Stomach (tissue), 9 donors: ENCODE results near the gene TADA2B. TPM values are rescaled to one million over a fixed set of nuclear protein-coding genes. Genes with fewer than 3 reads are reported as not detected.

Experiments
- DNase-seq, 2 donors: peaks; one replicate each; pipeline versions ENCODE4 v3.0.0 to v3.0.0-alpha.2; 2013 to 2019
- H3K27ac ChIP-seq, 5 donors: fragments of 200-600 bp in 4 of 5; sonication (generic) in 4 of 5; one replicate each; pipeline ENCODE4 v1.5.1; 2013 to 2019; ENCODE audit warnings: mild to moderate bottlenecking in 1 of 5, moderate library complexity in 1 of 5
- H3K27me3 ChIP-seq, 3 donors: fragments of 200-600 bp; sonication (generic); one replicate each; pipeline ENCODE4 v1.5.1; 2017 to 2019; ENCODE audit warnings: mixed run types in 1 of 3
- H3K36me3 ChIP-seq, 4 donors: fragments of 200-600 bp; sonication (generic); 1 replicate in 3 of 4; 2 replicates in 1 of 4; pipeline ENCODE4 v1.5.1; 2016 to 2019
- H3K4me1 ChIP-seq, 4 donors: fragments of 200-600 bp; sonication (generic); one replicate each; pipeline ENCODE4 v1.5.1; 2016 to 2019
- H3K4me3 ChIP-seq, 4 donors: fragments of 200-600 bp; sonication (generic) in 3 of 4; one replicate each; pipeline ENCODE4 v1.5.1; 2016 to 2019; ENCODE audit warnings: mild to moderate bottlenecking in 1 of 4
- H3K9me3 ChIP-seq, 4 donors: fragments of 200-600 bp; sonication (generic); one replicate each; pipeline ENCODE4 v1.5.1; 2016 to 2019
- CTCF ChIP-seq, 7 experiments: fragments of 450-650 bp in 4 of 7; fragments of 200-600 bp in 3 of 7; sonication (generic) in 3 of 7; IDR thresholded peaks; one replicate each; pipeline ENCODE4 v1.5.1; 2016 to 2019; ENCODE audit warnings: antibody characterized with exemption in 7 of 7, control low read depth in 2 of 7, mild to moderate bottlenecking in 1 of 7
- EP300 ChIP-seq: sonication (generic); formaldehyde crosslinking; IDR thresholded peaks from one replicate; pipeline ENCODE4 v1.6.1; 2017; ENCODE audit warnings: antibody characterized with exemption
- POLR2A ChIP-seq, 4 donors: fragments of 450-650 bp; IDR thresholded peaks; one replicate each; pipeline ENCODE4 v1.6.1; 2016; ENCODE audit warnings: antibody characterized with exemption in 4 of 4, control low read depth in 2 of 4, mild to moderate bottlenecking in 1 of 4, moderate library complexity in 1 of 4
- POLR2AphosphoS5 ChIP-seq, 3 donors: sonication (generic); formaldehyde crosslinking; IDR thresholded peaks; one replicate each; pipeline ENCODE4 v1.6.1; 2016; ENCODE audit warnings: antibody characterized with exemption in 3 of 3
- WGBS, 5 donors: extraction: QIAGEN DNeasy Blood & Tissue Kit in 3 of 5; methylation state at CpG; one replicate each; pipeline versions ENCODE4 v1.1.5 to v1.1.7; 2013 to 2018; 5-methylcytosine and 5-hydroxymethylcytosine counted together
- intact Hi-C: fragments of 100-400 bp; cut with DNase I; formaldehyde crosslinking; loops from one replicate; pipeline ENCODE4 v1.15.1; 2023; ENCODE audit warnings: low total_unique reads
- polyA plus RNA-seq, 3 donors: library from polyadenylated mRNA; stranded (reverse); fragments of 200-250 nt; gene quantifications; one replicate each; pipeline ENCODE4 v1.2.3, GENCODE V29; 2013
- total RNA-seq, 5 donors: library from RNA; depleted of rRNA; stranded (reverse); fragments of >200 nt; gene quantifications; one replicate each; pipeline versions ENCODE4 v1.1.0 to v1.2.3, GENCODE V29; 2014 to 2016
- donor health status: healthy with polysubstance abuse.
- donor health status: Bipolar disorder and iron deficiency.
- donor health status: healthy.

TADA2B gene
- total and polyA plus RNA-seq, 8 donors, result 1.2 to 73.7 (median 16.1) TPM

DNA sequence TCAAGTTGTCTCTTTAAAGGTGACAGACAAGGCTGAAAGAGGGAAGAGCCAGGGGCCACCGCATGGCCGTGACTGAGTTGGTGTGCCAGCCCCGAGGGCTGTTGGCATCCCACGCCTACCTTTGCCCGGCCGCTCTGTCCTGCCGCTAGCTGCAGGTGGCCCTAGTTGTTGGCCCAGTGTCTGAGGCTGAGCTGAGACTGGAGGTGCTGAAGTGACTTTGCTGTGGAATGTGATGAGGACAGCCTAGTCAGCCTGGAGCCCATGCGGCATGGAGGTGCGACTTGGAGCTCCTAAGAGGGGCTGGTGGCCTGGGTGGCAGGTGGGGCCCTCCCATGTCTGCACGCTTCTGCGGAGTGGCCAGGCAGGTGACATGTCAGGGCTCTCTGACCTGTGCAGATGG lies 6.6 kb downstream of the TADA2B start:
- DNase-seq, result no peak
- no peak overlapping the region for H3K4me3 ChIP-seq
- H3K27me3 ChIP-seq, result no peaks in the 10 kb centered on the region
- TF ChIP-seq POLR2A (IDR thresholded peaks at IDR 0.05) (no peak), POLR2AphosphoS5 (IDR thresholded peaks at IDR 0.05) (no peak), EP300 (no peak), CTCF (IDR thresholded peaks at IDR 0.05) (no peak)
- peaks cover 50 to 92% (median 77%) of the 10 kb centered on the region in 4 donors for H3K4me1 ChIP-seq
- intact Hi-C loops, result loop anchor here (10.0 kb wide), 1 partner anchor 65 kb away; no protein-coding TSS in a partner anchor
- peaks cover 13 to 30% (median 22%) of the 10 kb centered on the region in 4 donors for H3K36me3 ChIP-seq
- WGBS, 5 donors, result 81 to 89% (median 83%) methylated on average over 5 to 11 of the region's 11 CpGs
- no peaks in the 10 kb centered on the region for H3K9me3 ChIP-seq
- H3K27ac ChIP-seq, result peak overlapping the region in 3 of 5 donors; percentile 7 to 67 (median 28)

- TF ChIP-seq POLR2AphosphoS5 (IDR thresholded peaks at IDR 0.05) (no peak), POLR2A (IDR thresholded peaks at IDR 0.05) (no peak)
- Histone ChIP-seq H3K36me3 (peaks cover 20 to 39% (median 31%) of the 10 kb centered on the region in 4 donors), H3K27ac (peak overlapping the region; percentile 7 to 67 (median 28)), H3K27me3 (no peaks in the 10 kb centered on the region), H3K9me3 (no peaks in the 10 kb centered on the region), H3K4me1 (peaks cover 41 to 83% (median 68%) of the 10 kb centered on the region in 4 donors), H3K4me3 (peak overlapping the region in 1 of 4 donors; percentile 1)
- DNase-seq, result peak in 1 of 2 donors; percentile 54
- intact Hi-C loops, result no loop called here
- WGBS, 5 donors, result 38 to 69% (median 57%) methylated on average over 18 to 36 of the region's 36 CpGs
Observed at GRCh38 chr4:7050481-7051143, 7.4 kb downstream of the TADA2B start.

DNA sequence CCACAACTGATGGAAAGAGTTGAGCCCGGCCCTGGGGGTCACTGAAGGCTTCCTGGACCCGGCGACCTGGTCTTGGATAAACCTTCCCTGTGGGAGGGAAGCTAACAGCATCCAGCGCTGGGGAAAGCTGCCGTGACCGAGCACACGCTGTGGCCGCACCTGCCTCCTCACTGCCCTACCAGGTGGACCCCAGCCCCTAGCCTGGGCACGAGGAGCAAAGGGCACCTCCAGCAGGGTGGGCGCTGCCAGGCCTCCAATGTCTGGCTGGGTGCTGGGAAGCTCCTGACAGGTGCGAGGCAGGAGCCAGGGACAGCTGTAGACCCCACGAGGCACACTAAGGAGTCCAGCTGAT lies 7.9 kb downstream of the TADA2B start:
- no peak for DNase-seq
- Histone ChIP-seq H3K4me1 (peaks cover 36 to 78% (median 63%) of the 10 kb centered on the region in 4 donors), H3K9me3 (no peaks in the 10 kb centered on the region), H3K27me3 (no peaks in the 10 kb centered on the region), H3K4me3 (no peak overlapping the region), H3K27ac (peak overlapping the region in 2 of 5 donors; percentile 32 to 67), H3K36me3 (peaks cover 23 to 44% (median 36%) of the 10 kb centered on the region in 4 donors)
- no peak for TF ChIP-seq POLR2AphosphoS5 (IDR thresholded peaks at IDR 0.05)
- WGBS, 5 donors, result 56 to 75% (median 67%) methylated on average over 5 to 12 of the region's 12 CpGs
- intact Hi-C loops, result no loop called here

- Histone ChIP-seq H3K36me3 (peaks cover 23 to 51% (median 44%) of the 10 kb centered on the region in 4 donors), H3K27me3 (no peaks in the 10 kb centered on the region), H3K4me3 (no peak overlapping the region), H3K27ac (peak overlapping the region in 2 of 5 donors; percentile 58 to 60), H3K4me1 (peaks cover 29 to 70% (median 55%) of the 10 kb centered on the region in 4 donors), H3K9me3 (no peaks in the 10 kb centered on the region)
- intact Hi-C loops, result no loop called here
- TF ChIP-seq POLR2AphosphoS5 (IDR thresholded peaks at IDR 0.05) (no peak), CTCF (IDR thresholded peaks at IDR 0.05) (no peak), EP300 (no peak), POLR2A (IDR thresholded peaks at IDR 0.05) (no peak)
- WGBS, 5 donors, result 93 to 96% (median 94%) methylated on average over 12 to 14 of the region's 14 CpGs
- no peak for DNase-seq
Observed at GRCh38 chr4:7051905-7052304, 8.7 kb downstream of the TADA2B start.

DNA sequence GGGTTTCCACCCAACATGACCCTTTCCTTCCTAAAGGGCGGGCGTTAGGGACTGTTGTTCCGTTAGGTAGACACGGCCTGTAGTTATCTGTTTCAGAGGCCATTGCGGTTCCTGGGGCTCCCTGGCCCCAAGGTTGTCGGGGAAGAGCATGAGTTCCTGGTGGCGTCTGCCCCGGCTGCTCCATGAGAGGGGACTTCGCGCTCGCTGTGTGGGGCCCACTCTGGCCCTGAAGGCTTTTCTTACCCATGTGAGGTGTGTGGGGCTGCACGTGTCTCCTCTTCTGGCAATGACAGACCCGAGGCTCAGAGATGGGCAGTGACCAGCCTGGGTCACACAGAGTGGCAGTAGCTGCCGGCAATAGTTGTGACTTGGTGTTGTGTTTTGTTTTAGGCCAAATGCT lies 9.1 kb downstream of the TADA2B start:
- TF ChIP-seq POLR2AphosphoS5 (IDR thresholded peaks at IDR 0.05) (no peak), POLR2A (IDR thresholded peaks at IDR 0.05) (no peak), CTCF (IDR thresholded peaks at IDR 0.05) (no peak), EP300 (no peak)
- H3K27me3 ChIP-seq, result no peaks in the 10 kb centered on the region
- intact Hi-C loops, result no loop called here
- WGBS, 5 donors, result 83 to 90% (median 87%) methylated on average over 13 to 14 of the region's 14 CpGs
- H3K4me3 ChIP-seq, result no peak overlapping the region
- H3K36me3 ChIP-seq, result peaks cover 23 to 56% (median 46%) of the 10 kb centered on the region in 4 donors
- DNase-seq, result no peak
- H3K9me3 ChIP-seq, result no peaks in the 10 kb centered on the region
- H3K4me1 ChIP-seq, result peaks cover 29 to 66% (median 51%) of the 10 kb centered on the region in 4 donors
- H3K27ac ChIP-seq, result peak overlapping the region in 3 of 5 donors; percentile 42 to 60 (median 58)
